ENCODE results near the gene FIGNL1.

GRCh38 chr7:50466815-50467585, 16.9 kb upstream of the FIGNL1 start:
- TF ChIP-seq CTCF (IDR thresholded peaks at IDR 0.05) (no peak), POLR2A (IDR thresholded peaks at IDR 0.05) (no peak)

Measured in lower leg skin (tissue), 3 donors.